HepG2 (cell line): Measurements from ENCODE around the gene INPP5E. TPM values are rescaled to one million over a fixed set of nuclear protein-coding genes. Genes with fewer than 3 reads are reported as not detected.
A peak's percentile ranks its signal among the peaks of the same experiment; 100 is the strongest.

ENCODE experiments used
- EP300 ChIP-seq, 3 experiments: sonication (generic) in 1 of 3; formaldehyde crosslinking in 1 of 3; IDR thresholded peaks; 2 replicates each; pipeline versions ENCODE4 v1.5.1 to v1.6.1; 2011 to 2020; ENCODE audit warnings: low read depth in 2 of 3, low read length in 2 of 3, borderline replicate concordance in 1 of 3, improper control_type of control experiment in 1 of 3, mild to moderate bottlenecking in 1 of 3, missing genetic modification reagents in 1 of 3, moderate library complexity in 1 of 3
- HNRNPK ChIP-seq: fragments of 200-400 bp; formaldehyde crosslinking; IDR thresholded peaks from 2 replicates; pipeline ENCODE4 v1.6.1; 2018; ENCODE audit warnings: low read length, low read depth, moderate library complexity, mild to moderate bottlenecking; ENCODE audit not compliant: poor library complexity, severe bottlenecking
- IRF2 ChIP-seq: IDR thresholded peaks from 2 replicates; pipeline ENCODE4 v1.6.1; 2018; ENCODE audit warnings: missing genetic modification reagents, missing compliant biosample characterization
- JUND ChIP-seq: sonication (generic); formaldehyde crosslinking; IDR thresholded peaks from 2 replicates; pipeline ENCODE4 v1.8.0; 2022; ENCODE audit warnings: mild to moderate bottlenecking, missing genetic modification reagents
- KLF6 ChIP-seq: IDR thresholded peaks from 2 replicates; pipeline ENCODE4 v1.8.0; 2016; ENCODE audit warnings: missing biosample characterization, missing genetic modification reagents
- MLLT10 ChIP-seq: sonication (generic); formaldehyde crosslinking; IDR thresholded peaks from 2 replicates; pipeline ENCODE4 v1.4.0; 2020; ENCODE audit warnings: missing genetic modification reagents
- MYPOP ChIP-seq: sonication (generic); formaldehyde crosslinking; IDR thresholded peaks from 2 replicates; pipeline ENCODE4 v1.8.1; 2023; ENCODE audit warnings: mild to moderate bottlenecking, moderate library complexity, missing genetic modification reagents
- RBFOX2 ChIP-seq: fragments of 200-400 bp; formaldehyde crosslinking; IDR thresholded peaks from 2 replicates; pipeline ENCODE4 v1.6.1; 2017; ENCODE audit warnings: low read depth, mild to moderate bottlenecking, low read length
- RNF219 ChIP-seq: sonication (generic); formaldehyde crosslinking; IDR thresholded peaks from 2 replicates; pipeline ENCODE4 v1.5.0; 2020; ENCODE audit warnings: mild to moderate bottlenecking, missing genetic modification reagents
- SNAI1 ChIP-seq: sonication (generic); formaldehyde crosslinking; IDR thresholded peaks from 2 replicates; pipeline ENCODE4 v1.5.0; 2020; ENCODE audit warnings: mild to moderate bottlenecking, missing genetic modification reagents, borderline replicate concordance
- SOX5 ChIP-seq: IDR thresholded peaks from 2 replicates; pipeline ENCODE4 v1.6.1; 2016; ENCODE audit warnings: borderline replicate concordance
- SSRP1 ChIP-seq: IDR thresholded peaks from 2 replicates; pipeline ENCODE4 v1.6.1; 2016; ENCODE audit warnings: control low read depth
- TCF7 ChIP-seq: sonication (generic); IDR thresholded peaks from 2 replicates; pipeline ENCODE4 v1.6.1; 2016; ENCODE audit warnings: antibody characterized with exemption, low read depth
- ZBTB21 ChIP-seq: sonication (generic); formaldehyde crosslinking; IDR thresholded peaks from 2 replicates; pipeline ENCODE4 v1.4.0; 2020; ENCODE audit warnings: missing genetic modification reagents
- ZFP37 ChIP-seq: sonication (generic); formaldehyde crosslinking; IDR thresholded peaks from 2 replicates; pipeline ENCODE4 v1.4.0; 2020; ENCODE audit warnings: missing genetic modification reagents, borderline replicate concordance
- ZNF12 ChIP-seq: sonication (generic); formaldehyde crosslinking; IDR thresholded peaks from 2 replicates; pipeline ENCODE4 v1.5.0; 2020; ENCODE audit warnings: missing genetic modification reagents
- ZNF318 ChIP-seq: sonication (generic); formaldehyde crosslinking; IDR thresholded peaks from 2 replicates; pipeline ENCODE4 v1.4.0; 2020; ENCODE audit warnings: mild to moderate bottlenecking, missing genetic modification reagents
- ZNF777 ChIP-seq: sonication (generic); formaldehyde crosslinking; IDR thresholded peaks from 2 replicates; pipeline ENCODE4 v1.4.0; 2020; ENCODE audit warnings: missing genetic modification reagents
- polyA plus RNA-seq, 8 experiments: library from polyadenylated mRNA; depleted of rRNA in 3 of 8; stranded (reverse) in 7 of 8; unstranded in 1 of 8; fragments of >200 nt; fragmentation: Illumina TruSeq in 4 of 8; extraction: Trizol in 4 of 8; gene quantifications; 2 replicates each; pipeline versions ENCODE4 v1.2.1 to v1.2.3, GENCODE V29; 2011 to 2016; ENCODE audit warnings: low read depth in 4 of 8, missing spikeins in 1 of 8, mixed read lengths in 1 of 8; ENCODE audit not compliant: insufficient read depth in 1 of 8
- total RNA-seq, 5 experiments: library from RNA; depleted of rRNA; stranded (reverse); fragments of >200 nt; fragmentation: Illumina TruSeq; extraction: Trizol; gene quantifications; 2 replicates each; pipeline ENCODE4 v1.2.3, GENCODE V29; 2016; ENCODE audit warnings: low read depth in 1 of 5
- TF ChIP-seq, protein P1 (sequence below): sonication (generic); formaldehyde crosslinking; IDR thresholded peaks from 2 replicates; pipeline ENCODE4 v1.5.0; 2020; ENCODE audit warnings: missing genetic modification reagents

The INPP5E gene
- total and polyA plus RNA-seq, 2 of the 13 experiments (the other 11 are each of a cell fraction or from before 2014, with no cell fraction given), result 5.5 TPM

- TF ChIP-seq RNF219 (CRISPR knock-in tag) (no peak), ZNF12 (CRISPR knock-in tag) (no peak), ZFP37 (CRISPR knock-in tag) (no peak), SSRP1 (CRISPR knock-in tag) (no peak), HNRNPK (no peak), TCF7 (no peak), RBFOX2 (no peak), ZBTB21 (CRISPR knock-in tag) (no peak), EP300 (IDR thresholded peaks at IDR 0.05; ENCODE audit: low read depth in 2 of 2, low read length in 2 of 2) (no peak), EP300 (CRISPR knock-in tag; IDR thresholded peaks at IDR 0.05; ENCODE audit: borderline replicate concordance) (no peak), JUND (CRISPR knock-in tag) (no peak), SNAI1 (CRISPR knock-in tag) (no peak), IRF2 (no peak), ZNF318 (CRISPR knock-in tag) (no peak), MYPOP (CRISPR knock-in tag) (peak; percentile 28; the same call in 1 of the 2 replicates), ZNF777 (CRISPR knock-in tag) (no peak), KLF6 (CRISPR knock-in tag) (no peak), SOX5 (CRISPR knock-in tag) (no peak), MLLT10 (no peak)
- TF ChIP-seq, protein P1, sequence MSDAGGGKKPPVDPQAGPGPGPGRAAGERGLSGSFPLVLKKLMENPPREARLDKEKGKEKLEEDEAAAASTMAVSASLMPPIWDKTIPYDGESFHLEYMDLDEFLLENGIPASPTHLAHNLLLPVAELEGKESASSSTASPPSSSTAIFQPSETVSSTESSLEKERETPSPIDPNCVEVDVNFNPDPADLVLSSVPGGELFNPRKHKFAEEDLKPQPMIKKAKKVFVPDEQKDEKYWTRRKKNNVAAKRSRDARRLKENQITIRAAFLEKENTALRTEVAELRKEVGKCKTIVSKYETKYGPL (CRISPR knock-in tag), result no peak
Observed at GRCh38 chr9:136441681-136442245, 2.1 kb upstream of the INPP5E start (continued).
